ENCODE measurements around the gene MTSS2. TPM values are rescaled to one million over a fixed set of nuclear protein-coding genes. Genes with fewer than 3 reads are reported as not detected.

The MTSS2 gene
- total and polyA plus RNA-seq, 2 of the 8 experiments (the other 6 are each of a cell fraction or from before 2014, with no cell fraction given), result 23.3 to 36.7 TPM

DNA sequence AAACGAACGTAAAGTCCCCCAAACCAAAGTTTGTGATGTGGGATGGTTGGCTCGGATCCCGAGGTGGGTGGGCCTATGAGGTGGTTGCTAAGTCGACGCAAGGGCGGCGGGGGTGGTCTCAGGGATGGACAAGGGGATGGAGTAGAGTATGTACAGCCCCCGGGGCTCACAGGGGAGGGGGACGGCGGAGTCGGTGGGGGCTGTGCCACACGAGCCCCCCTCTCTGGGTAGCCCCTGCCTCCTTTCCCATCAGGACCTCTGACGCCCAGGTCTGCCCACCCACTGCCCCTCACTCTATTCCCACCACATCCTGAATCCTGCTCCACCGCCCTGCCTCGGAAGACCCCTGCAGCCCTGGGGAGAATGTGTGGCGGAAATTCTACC, 24.3 kb downstream of the MTSS2 start:
- Histone ChIP-seq H3K4me3 (ENCODE audit: extremely low read depth in 1 of 4, insufficient read depth in 2 of 4, low read depth in 3 of 4, low read length in 4 of 4) (no peak overlapping the region), H3K18ac (ENCODE audit: extremely low read depth, low read length) (no peak overlapping the region), H4K8ac (ENCODE audit: extremely low read depth, insufficient read depth, low read length) (no peak overlapping the region), H3K36me3 (ENCODE audit: control insufficient read depth in 2 of 4, insufficient read depth in 4 of 4, low read length in 3 of 4) (peaks cover 0 to 13% (median 0%) of the 10 kb centered on the region in 4 experiments; a peak in 4 of 8 replicates), H4K5ac (ENCODE audit: insufficient read length, low read depth, low read length) (no peak overlapping the region), H4K91ac (replicated peaks; ENCODE audit: insufficient read length, low read length) (no peak overlapping the region), H3K79me2 (ENCODE audit: control insufficient read depth in 1 of 2, insufficient read depth in 2 of 2, low read length in 2 of 2) (no peaks in the 10 kb centered on the region), H2BK15ac (ENCODE audit: low read length) (no peak overlapping the region), H2BK120ac (replicated peaks; ENCODE audit: low read depth, low read length) (no peak overlapping the region), H3K23me2 (ENCODE audit: low read depth, low read length) (no peaks in the 10 kb centered on the region), H3K27ac (ENCODE audit: low read depth, low read length) (no peak overlapping the region), H3K79me1 (ENCODE audit: low read depth, low read length) (no peaks in the 10 kb centered on the region), H2BK5ac (ENCODE audit: low read depth, low read length) (no peak overlapping the region), H2AFZ (ENCODE audit: low read length) (no peak overlapping the region), H3K4me2 (ENCODE audit: insufficient read depth in 1 of 2, low read depth in 2 of 2, low read length in 2 of 2) (no peak overlapping the region), H3K56ac (replicated peaks; ENCODE audit: insufficient read length, low read depth, low read length) (no peak overlapping the region), H4K20me1 (replicated peaks in 1 of 2; ENCODE audit: control insufficient read depth in 1 of 2, insufficient read depth in 2 of 2, low read length in 2 of 2) (peaks cover 0 to 3% of the 10 kb centered on the region in 2 experiments), H3K4me1 (replicated peaks in 1 of 4; ENCODE audit: control insufficient read depth in 3 of 4, insufficient read depth in 4 of 4, low read length in 3 of 4) (peaks cover 0 to 14% (median 7%) of the 10 kb centered on the region in 4 experiments; a peak in 6 of 7 replicates), H2AK5ac (ENCODE audit: low read depth, low read length) (no peak overlapping the region), H3K27me3 (replicated peaks in 1 of 4; ENCODE audit: control insufficient read depth in 3 of 4, extremely low read depth in 1 of 4, insufficient read depth in 3 of 4, low read length in 3 of 4) (no peaks in the 10 kb centered on the region), H3K23ac (ENCODE audit: insufficient read length) (no peak overlapping the region), H3K14ac (ENCODE audit: insufficient read length) (no peak overlapping the region), H2BK12ac (ENCODE audit: low read depth, low read length) (no peak overlapping the region), H3K4ac (replicated peaks; ENCODE audit: insufficient read length, low read depth, low read length) (no peak overlapping the region), H3K9me3 (ENCODE audit: insufficient read depth in 2 of 2, low read depth in 1 of 2, low read length in 1 of 2) (no peaks in the 10 kb centered on the region), H2BK20ac (ENCODE audit: low read length) (no peak overlapping the region), H3K9ac (replicated peaks in 1 of 4; ENCODE audit: extremely low read depth in 1 of 4, low read depth in 3 of 4, low read length in 3 of 4) (no peak overlapping the region)
- DNase-seq (ENCODE audit: low read depth in 1 of 2, low spot score in 2 of 2), result no peak
- CTCF ChIA-PET (ENCODE audit: partially characterized antibody), result interaction anchor here (0.7 to 2.6 kb wide), 4 partner anchors 8 to 318 kb away, joined by 3 to 12 read pairs (median 5); no protein-coding TSS in a partner anchor
- 83% methylated on average over 12 of the region's 17 CpGs; no CpG with 5 or more reads in 1 of the 2 experiments for WGBS, 2 experiments (ENCODE audit: extremely low coverage in 1 of 2, insufficient coverage in 1 of 2, insufficient read length in 1 of 2, insufficient replicate concordance in 2 of 2, low coverage in 1 of 2, low lambda C conversion rate in 2 of 2, missing lambda C conversion rate in 1 of 2)
- POLR2A ChIA-PET (ENCODE audit: partially characterized antibody), result interaction anchor here (0.9 to 1.7 kb wide), 6 partner anchors 18 to 281 kb away, joined by 3 to 8 read pairs (median 4); no protein-coding TSS in a partner anchor
- no peak for FAIRE-seq
- TF ChIP-seq TBP (IDR thresholded peaks at IDR 0.05; ENCODE audit: low read depth, low read length) (no peak), TAF7 (optimal IDR thresholded peaks at IDR 0.05; ENCODE audit: borderline replicate concordance, low read depth, low read length) (no peak), BACH1 (IDR thresholded peaks at IDR 0.05; ENCODE audit: low read length) (no peak), ASH2L (IDR thresholded peaks at IDR 0.05; ENCODE audit: low read length) (no peak), SAP30 (IDR thresholded peaks at IDR 0.05; ENCODE audit: insufficient read depth, insufficient replicate concordance, low read length) (no peak), KDM5A (IDR thresholded peaks at IDR 0.05; ENCODE audit: low read length) (no peak), SP2 (IDR thresholded peaks at IDR 0.05; ENCODE audit: low read length) (no peak), RNF2 (IDR thresholded peaks at IDR 0.05; ENCODE audit: borderline replicate concordance, low read depth, low read length, missing control alignments, poor library complexity, severe bottlenecking) (no peak), ZNF274 (IDR thresholded peaks at IDR 0.05; ENCODE audit: borderline replicate concordance, extremely low read depth, low read length) (no peak), RAD21 (IDR thresholded peaks at IDR 0.05 in 1 of 2, conservative IDR thresholded peaks at IDR 0.05 in 1 of 2; ENCODE audit: low read depth in 2 of 2, low read length in 2 of 2) (no peak)
- TF ChIP-seq, protein P1, sequence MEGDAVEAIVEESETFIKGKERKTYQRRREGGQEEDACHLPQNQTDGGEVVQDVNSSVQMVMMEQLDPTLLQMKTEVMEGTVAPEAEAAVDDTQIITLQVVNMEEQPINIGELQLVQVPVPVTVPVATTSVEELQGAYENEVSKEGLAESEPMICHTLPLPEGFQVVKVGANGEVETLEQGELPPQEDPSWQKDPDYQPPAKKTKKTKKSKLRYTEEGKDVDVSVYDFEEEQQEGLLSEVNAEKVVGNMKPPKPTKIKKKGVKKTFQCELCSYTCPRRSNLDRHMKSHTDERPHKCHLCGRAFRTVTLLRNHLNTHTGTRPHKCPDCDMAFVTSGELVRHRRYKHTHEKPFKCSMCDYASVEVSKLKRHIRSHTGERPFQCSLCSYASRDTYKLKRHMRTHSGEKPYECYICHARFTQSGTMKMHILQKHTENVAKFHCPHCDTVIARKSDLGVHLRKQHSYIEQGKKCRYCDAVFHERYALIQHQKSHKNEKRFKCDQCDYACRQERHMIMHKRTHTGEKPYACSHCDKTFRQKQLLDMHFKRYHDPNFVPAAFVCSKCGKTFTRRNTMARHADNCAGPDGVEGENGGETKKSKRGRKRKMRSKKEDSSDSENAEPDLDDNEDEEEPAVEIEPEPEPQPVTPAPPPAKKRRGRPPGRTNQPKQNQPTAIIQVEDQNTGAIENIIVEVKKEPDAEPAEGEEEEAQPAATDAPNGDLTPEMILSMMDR (IDR thresholded peaks at IDR 0.05; ENCODE audit: control extremely low read depth in 1 of 3, insufficient read depth in 1 of 3, low read depth in 1 of 3, low read length in 3 of 3), result no peak

Data from H1 (cell line).